OCI-LY7 (cell line): Measurements from ENCODE around the gene CDKAL1. TPM values are rescaled to one million over a fixed set of nuclear protein-coding genes. Genes with fewer than 3 reads are reported as not detected.

ENCODE experiments used
- BruUV-seq: library from RNA; stranded (reverse); fragments of 400-500 nt; replicated peaks from 2 replicates; lab custom pipeline; 2021; lab: Mats Ljungman, UMichigan
- CTCF ChIA-PET: fragments of 300-600 bp; sonication (Branson Sonifier 250); formaldehyde crosslinking; loops from one replicate; lab custom pipeline; 2022; ENCODE audit warnings: antibody characterized with exemption; ENCODE audit not compliant: unreplicated experiment; lab: Charles Lee
- POLR2A ChIA-PET: fragments of 300-600 bp; sonication (Branson Sonifier 250); formaldehyde crosslinking; loops from one replicate; lab custom pipeline; 2022; ENCODE audit warnings: antibody characterized with exemption; lab: Charles Lee
- DNase-seq: peaks from one replicate; pipeline ENCODE4 v3.0.0-alpha.2; 2015; ENCODE audit warnings: low spot score
- H2AFZ ChIP-seq: fragments of 200-600 bp; sonication (generic), shearing (Covaris generic); 2 replicates; pipeline ENCODE4 v1.6.1; 2014; ENCODE audit warnings: mild to moderate bottlenecking, antibody characterized with exemption, low read length, moderate library complexity
- H3K27ac ChIP-seq: fragments of 200-600 bp; sonication (generic); 2 replicates; pipeline ENCODE4 v1.5.1; 2014; ENCODE audit warnings: mixed run types, low read depth, mild to moderate bottlenecking, moderate library complexity, low read length, inconsistent platforms; ENCODE audit not compliant: poor library complexity, severe bottlenecking
- H3K36me3 ChIP-seq: fragments of 200-600 bp; sonication (generic); 2 replicates; pipeline ENCODE4 v1.6.1; 2014; ENCODE audit warnings: mild to moderate bottlenecking, antibody characterized with exemption, low read length, moderate library complexity, mixed read lengths; ENCODE audit not compliant: insufficient read depth
- H3K4me1 ChIP-seq: fragments of 200-600 bp; sonication (generic); 2 replicates; pipeline ENCODE4 v1.5.1; 2014; ENCODE audit warnings: mild to moderate bottlenecking, low read length; ENCODE audit not compliant: insufficient read depth, poor library complexity, severe bottlenecking
- H3K4me2 ChIP-seq: fragments of 200-600 bp; sonication (generic); 2 replicates; pipeline ENCODE4 v1.6.1; 2014; ENCODE audit warnings: mild to moderate bottlenecking, low read length
- H3K4me3 ChIP-seq: fragments of 200-600 bp; sonication (generic); 2 replicates; pipeline ENCODE4 v1.5.1; 2014; ENCODE audit warnings: mild to moderate bottlenecking, low read depth, low read length; ENCODE audit not compliant: poor library complexity, severe bottlenecking
- H3K79me2 ChIP-seq: fragments of 200-600 bp; sonication (generic); 2 replicates; pipeline ENCODE4 v1.6.1; 2016; ENCODE audit warnings: low read depth, mild to moderate bottlenecking, low read length, moderate library complexity, mixed read lengths; ENCODE audit not compliant: insufficient read depth
- H3K9me2 ChIP-seq: fragments of 200-600 bp; sonication (generic); 2 replicates; pipeline ENCODE4 v1.6.1; 2016; ENCODE audit warnings: mild to moderate bottlenecking, low read length, mixed read lengths; ENCODE audit not compliant: insufficient read depth
- H3K9me3 ChIP-seq: fragments of 200-600 bp; sonication (generic); 2 replicates; pipeline ENCODE4 v1.6.1; 2014; ENCODE audit warnings: mild to moderate bottlenecking, mixed run types, low read length, mixed read lengths
- H4K20me1 ChIP-seq: fragments of 200-600 bp; sonication (generic); 2 replicates; pipeline ENCODE4 v1.6.1; 2014; ENCODE audit warnings: mild to moderate bottlenecking, antibody characterized with exemption, low read length, moderate library complexity, mixed read lengths; ENCODE audit not compliant: insufficient read depth
- CTCF ChIP-seq: fragments of 200-600 bp; sonication (generic); conservative IDR thresholded peaks from 2 replicates; pipeline ENCODE4 v1.5.1; 2014; ENCODE audit warnings: mild to moderate bottlenecking, antibody characterized with exemption, low read length, moderate library complexity, mixed read lengths
- EZH2phosphoT487 ChIP-seq: fragments of 200-600 bp; sonication (generic); IDR thresholded peaks from 2 replicates; pipeline ENCODE4 v1.6.1; 2018; ENCODE audit warnings: low read depth, borderline replicate concordance, mild to moderate bottlenecking, mixed run types, antibody characterized with exemption, low read length, moderate library complexity, mixed read lengths
- intact Hi-C: fragments of 100-400 bp; cut with micrococcal nuclease; formaldehyde crosslinking; loops from one replicate; pipeline ENCODE4 v1.10.0; 2022; ENCODE audit not compliant: unreplicated experiment
- total RNA-seq, 2 experiments: library from RNA; depleted of rRNA in 1 of 2; stranded (reverse); fragments of >200 nt in 1 of 2; shearing (Covaris generic) in 1 of 2; gene quantifications; 2 replicates each; pipeline ENCODE4 v1.2.3, GENCODE V29; 2014 to 2022

CDKAL1 gene
- total RNA-seq, 2 experiments from 2014 or later, result 19.9 to 21.1 TPM

DNA sequence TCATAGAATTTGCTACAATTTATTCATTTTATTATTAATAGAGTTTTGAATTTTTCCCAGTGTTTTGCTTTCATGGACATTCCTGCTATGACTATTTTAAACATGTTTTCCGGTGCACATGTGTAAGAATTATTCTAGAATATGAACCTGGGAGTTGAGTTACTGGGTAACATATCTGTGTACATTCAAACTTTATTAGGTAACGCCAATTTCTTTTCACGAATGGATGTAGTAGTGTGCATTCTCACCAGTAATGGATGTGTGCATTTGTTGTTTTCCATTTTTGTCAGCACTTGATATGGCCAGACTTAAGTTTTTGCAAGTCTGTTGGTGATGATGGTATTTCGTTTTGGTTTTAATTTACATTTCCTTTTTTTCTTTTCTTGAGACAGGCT, 118.8 kb downstream of the CDKAL1 start:
- no peak for TF ChIP-seq EZH2phosphoT487
- TF ChIP-seq CTCF, result no peak
- Histone ChIP-seq H3K4me1 (no peaks in the 10 kb centered on the region), H3K4me2 (no peak overlapping the region), H3K36me3 (peaks cover 4% of the 10 kb centered on the region), H3K9me2 (no peaks in the 10 kb centered on the region), H2AFZ (no peak overlapping the region), H3K4me3 (no peak overlapping the region), H3K9me3 (no peaks in the 10 kb centered on the region), H3K79me2 (no peaks in the 10 kb centered on the region), H4K20me1 (no peaks in the 10 kb centered on the region; the same call in 1 of the 2 replicates), H3K27ac (no peak overlapping the region)
- ChIA-PET POLR2A (no interaction called here), CTCF (no interaction called here)
- BruUV-seq, result no TSS peak
- intact Hi-C loops, result no loop called here
- DNase-seq, result no peak

- no peak overlapping the region for H3K4me3 ChIP-seq
- no peaks in the 10 kb centered on the region for H3K4me1 ChIP-seq
- H3K79me2 ChIP-seq, result no peaks in the 10 kb centered on the region
- DNase-seq, result no peak
- TF ChIP-seq EZH2phosphoT487, result no peak
- no peak for TF ChIP-seq CTCF
- POLR2A ChIA-PET, result interaction anchor here (0.5 kb wide), 1 partner anchor 104 kb away, joined by 4 read pairs; no protein-coding TSS in a partner anchor
- no TSS peak for BruUV-seq
- intact Hi-C loops, result no loop called here
- no peak overlapping the region for H3K27ac ChIP-seq
- H3K36me3 ChIP-seq, result no peaks in the 10 kb centered on the region; the same call in 1 of the 2 replicates
- no peaks in the 10 kb centered on the region; the same call in 1 of the 2 replicates for H4K20me1 ChIP-seq
- H2AFZ ChIP-seq, result no peak overlapping the region
- H3K4me2 ChIP-seq, result no peak overlapping the region
- CTCF ChIA-PET, result no interaction called here
- H3K9me2 ChIP-seq, result no peaks in the 10 kb centered on the region
- no peaks in the 10 kb centered on the region for H3K9me3 ChIP-seq
Observed at GRCh38 chr6:20655317-20655716, 121.1 kb downstream of the CDKAL1 start.

DNA sequence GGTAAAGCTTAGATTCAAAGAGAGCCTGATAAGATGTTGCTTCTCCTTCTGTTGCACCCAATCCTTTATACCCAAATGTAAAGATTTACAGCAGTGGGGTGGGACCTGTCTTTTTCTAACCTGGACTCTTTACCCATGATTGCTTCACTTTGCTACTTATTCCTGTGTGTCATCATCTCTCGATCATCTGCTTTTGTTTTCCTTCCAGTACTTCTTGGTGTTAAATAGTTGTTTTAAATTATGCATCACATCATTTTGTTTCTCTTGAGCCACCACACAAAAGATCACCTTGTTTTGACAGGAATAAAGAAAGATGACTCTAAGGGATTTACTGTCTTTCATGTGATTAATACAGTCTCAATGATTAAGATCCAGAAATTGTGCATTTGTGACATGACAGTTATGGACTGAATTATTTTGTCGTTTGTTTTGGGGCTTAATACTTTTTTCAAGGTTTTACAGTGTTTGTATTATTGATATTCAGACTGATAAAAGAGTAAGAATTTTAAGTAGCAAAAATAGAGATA, 123.1 kb downstream of the CDKAL1 start:
- POLR2A ChIA-PET, result no interaction called here
- TF ChIP-seq CTCF, result no peak
- Histone ChIP-seq H3K4me1 (no peaks in the 10 kb centered on the region), H3K9me3 (no peaks in the 10 kb centered on the region), H3K36me3 (no peaks in the 10 kb centered on the region; the same call in 1 of the 2 replicates), H4K20me1 (no peaks in the 10 kb centered on the region; the same call in 1 of the 2 replicates), H3K4me3 (no peak overlapping the region), H2AFZ (no peak overlapping the region), H3K79me2 (no peaks in the 10 kb centered on the region), H3K9me2 (no peaks in the 10 kb centered on the region), H3K4me2 (no peak overlapping the region), H3K27ac (no peak overlapping the region)
- intact Hi-C loops, result no loop called here
- BruUV-seq, result no TSS peak
- CTCF ChIA-PET, result no interaction called here
- DNase-seq, result no peak
